Astrocyte of the cerebellum (primary cell): ENCODE measurements around the gene C3orf33.
A peak's percentile ranks its signal among the peaks of the same experiment; 100 is the strongest.

ENCODE experiments used
- DNase-seq: peaks from one replicate; pipeline ENCODE4 v3.0.0-alpha.2; 2011; ENCODE audit warnings: low read depth
- H3K4me3 ChIP-seq: 2 replicates; pipeline ENCODE4 v1.5.1; 2011; ENCODE audit warnings: mild to moderate bottlenecking, low read depth, low read length, moderate library complexity
- CTCF ChIP-seq: IDR thresholded peaks from 2 replicates; pipeline ENCODE4 v1.5.1; 2012; ENCODE audit warnings: low read length, low read depth, moderate library complexity, mild to moderate bottlenecking; ENCODE audit errors: missing control alignments
- in situ Hi-C: cut with HindIII; loops from 2 replicates; pipeline ENCODE4 v1.10.0; 2017; ENCODE audit warnings: low sequenced_read_pairs

Gene C3orf33

GRCh38 chr3:155743606-155744005 lies 62.5 kb downstream of the C3orf33 start:
- peak overlapping the region; percentile 73 for H3K4me3 ChIP-seq
- in situ Hi-C loops: no loop called here
- TF ChIP-seq CTCF: no peak
- DNase-seq: no peak

GRCh38 chr3:155742349-155742965 lies 63.6 kb downstream of the C3orf33 start:
- in situ Hi-C loops: no loop called here
- no peak for TF ChIP-seq CTCF
- no peak for DNase-seq

GRCh38 chr3:155741603-155742002 lies 64.5 kb downstream of the C3orf33 start:
- DNase-seq: no peak
- TF ChIP-seq CTCF: no peak
- H3K4me3 ChIP-seq: no peak overlapping the region
- in situ Hi-C loops: no loop called here

More at GRCh38 chr3:155742349-155742965, 63.6 kb downstream of the C3orf33 start:
- no peak overlapping the region for H3K4me3 ChIP-seq

- no peak for DNase-seq
- in situ Hi-C loops: no loop called here
- TF ChIP-seq CTCF: no peak
- no peak overlapping the region for H3K4me3 ChIP-seq
Observed at GRCh38 chr3:155741101-155741500, 65.0 kb downstream of the C3orf33 start.

- no peak overlapping the region for H3K4me3 ChIP-seq
- no peak for TF ChIP-seq CTCF
- no peak for DNase-seq
- in situ Hi-C loops: no loop called here
Observed at GRCh38 chr3:155739154-155739553, 66.9 kb downstream of the C3orf33 start.

GRCh38 chr3:155738580-155739076 lies 67.5 kb downstream of the C3orf33 start:
- H3K4me3 ChIP-seq: no peak overlapping the region
- TF ChIP-seq CTCF: no peak
- DNase-seq: no peak
- in situ Hi-C loops: no loop called here
